ENCODE data around the gene TAPBPL. TPM values are rescaled to one million over a fixed set of nuclear protein-coding genes. Genes with fewer than 3 reads are reported as not detected.

TAPBPL gene
- total RNA-seq (2016; rRNA removed; fragmentation: Illumina TruSeq; extraction: Trizol) (3.2 and 10.0 TPM in 2 replicates), polyA plus RNA-seq (2011; rRNA removed) (14.0 and 14.5 TPM in 2 replicates), polyA minus RNA-seq (2011; rRNA and poly(A)+ RNA removed; ENCODE audit: low replicate concordance) (0.84 and 17.6 TPM in 2 replicates), Bru-seq, nascent RNA (percentile 52 among the genes with signal in this experiment), BruChase-seq, experiment 1, labeled RNA remaining after a 6-hour chase (percentile 48 among the genes with signal in this experiment), BruChase-seq, experiment 2, labeled RNA remaining after a 2-hour chase (percentile 48 among the genes with signal in this experiment)
- total RNA-seq (2016; cell fraction: cytosol; rRNA removed; fragmentation: Illumina TruSeq; extraction: Trizol; ENCODE audit: low read depth), result 1.6 and 1.7 TPM in 2 replicates
- 3.4 and 9.9 TPM in 2 replicates for total RNA-seq (2016; cell fraction: insoluble cytoplasmic fraction; rRNA removed; fragmentation: Illumina TruSeq; extraction: Trizol)
- 1.8 and 2.5 TPM in 2 replicates for total RNA-seq (2016; cell fraction: membrane; rRNA removed; fragmentation: Illumina TruSeq; extraction: Trizol)
- 9.2 and 10.0 TPM in 2 replicates for total RNA-seq (2016; cell fraction: nucleus; rRNA removed; fragmentation: Illumina TruSeq; extraction: Trizol)
- 10.0 and 15.1 TPM in 2 replicates for polyA plus RNA-seq (2011; cell fraction: cytosol; rRNA removed)
- 23.3 and 24.2 TPM in 2 replicates for polyA plus RNA-seq (2011; cell fraction: nucleus; rRNA removed)
- 4.2 and 4.3 TPM in 2 replicates for polyA plus RNA-seq (2012)
- polyA plus RNA-seq (2016; cell fraction: cytosol; fragmentation: Illumina TruSeq; extraction: Trizol; ENCODE audit: low read depth), result 1.7 TPM in 2 replicates
- polyA plus RNA-seq (2016; cell fraction: insoluble cytoplasmic fraction; fragmentation: Illumina TruSeq; extraction: Trizol; ENCODE audit: low read depth), result 3.3 and 4.4 TPM in 2 replicates
- polyA plus RNA-seq (2016; cell fraction: membrane; fragmentation: Illumina TruSeq; extraction: Trizol; ENCODE audit: low read depth), result 2.9 and 3.9 TPM in 2 replicates
- 12.3 and 14.0 TPM in 2 replicates for polyA plus RNA-seq (2016; cell fraction: nucleus; fragmentation: Illumina TruSeq; extraction: Trizol; ENCODE audit: insufficient read depth, low read depth)
- polyA minus RNA-seq (2011; cell fraction: cytosol; rRNA and poly(A)+ RNA removed), result 3.3 and 3.5 TPM in 2 replicates
- 14.5 and 16.5 TPM in 2 replicates for polyA minus RNA-seq (2011; cell fraction: nucleus; rRNA and poly(A)+ RNA removed)
- long read RNA-seq, experiment 1, transcript TAPBPL-201 (7 exons, 1,741 nt), result major isoform, 14 of 17 reads
- long read RNA-seq, experiment 1, partial matches to known transcripts, result 1 of 17 reads
- long read RNA-seq, experiment 1, other reads (novel, unspliced or antisense), result 2 of 17 reads
- long read RNA-seq, experiment 2, transcript TAPBPL-201 (7 exons, 1,741 nt), result major isoform, 14 of 21 reads
- long read RNA-seq, experiment 2, partial matches to known transcripts, result 3 of 21 reads
- long read RNA-seq, experiment 2, other reads (novel, unspliced or antisense), result 3 of 21 reads

- DNase-seq (ENCODE audit: low spot score), result peak; percentile 89
- peak; percentile 94 for ATAC-seq
- ChIA-PET CTCF (ENCODE audit: low intra/inter-chr PET ratio, low total read pairs) (no interaction called here), POLR2A (interaction anchor here (0.8 to 4.0 kb wide), 29 partner anchors 8 to 238 kb away, joined by 3 to 68 read pairs (median 6); partner anchors contain the start of genes GAPDH, LTBR, MRPL51 and SCNN1A)
- peaks cover 34% of the 10 kb centered on the region for H3K4me1 ChIP-seq (ENCODE audit: insufficient read depth, low read length)
- peak; percentile 92 for FAIRE-seq
- no peaks in the 10 kb centered on the region; a peak in 1 of 5 replicates for H3K27me3 ChIP-seq (ENCODE audit: control insufficient read depth in 1 of 2, insufficient read depth in 2 of 2, low read length in 2 of 2)
- TSS peak; percentile 81 for BruUV-seq (replicated peaks)
- peak within 1 kb of the TSS; percentile 39 for H2AFZ ChIP-seq (ENCODE audit: low read length)
- no peaks in the 10 kb centered on the region for H4K20me1 ChIP-seq (ENCODE audit: insufficient read depth, low read length)
- H3K79me2 ChIP-seq (ENCODE audit: insufficient read depth, low read length), result peaks cover 4% of the 10 kb centered on the region
- H3K9ac ChIP-seq (ENCODE audit: insufficient read depth, low read depth, low read length), result peak within 1 kb of the TSS; percentile 88
- H3K36me3 ChIP-seq (replicated peaks in 1 of 2; ENCODE audit: control insufficient read depth in 1 of 2, insufficient read depth in 2 of 2, low read length in 2 of 2), result peaks cover 0 to 5% of the 10 kb centered on the region in 2 experiments; a peak in 3 of 5 replicates
- H3K9me3 ChIP-seq (ENCODE audit: low read length), result no peaks in the 10 kb centered on the region
- peak within 1 kb of the TSS; percentile 95 for H3K4me2 ChIP-seq (ENCODE audit: low read depth, low read length)
- intact Hi-C loops (cut with micrococcal nuclease; ENCODE audit: unreplicated experiment) (no loop called here), in situ Hi-C loops (cut with HindIII; ENCODE audit: extremely low pct_ligation_motif_present, low pct_unique_long_range_greater_than_20kb) (loop anchor here (25.0 kb wide), 1 partner anchor 389 kb away; no protein-coding TSS in a partner anchor)
- H3K27ac ChIP-seq (ENCODE audit: extremely low read length, insufficient read depth, low read length), result peak within 1 kb of the TSS; percentile 90
- 1% methylated on average over 17 of the region's 27 CpGs for WGBS (ENCODE audit: low lambda C conversion rate)
- peak within 1 kb of the TSS; percentile 87 to 94 (median 90) for H3K4me3 ChIP-seq (replicated peaks in 1 of 3; ENCODE audit: insufficient read depth in 1 of 3, low read depth in 2 of 3, low read length in 3 of 3)
- TF ChIP-seq EP300 (IDR thresholded peaks at IDR 0.05; ENCODE audit: low read depth in 2 of 2, low read length in 2 of 2) (no peak), EP300 (CRISPR knock-in tag; IDR thresholded peaks at IDR 0.05; ENCODE audit: borderline replicate concordance) (0 out of 2 replicates have a peak, but pooled peaks have one; percentile 6), RFX5 (IDR thresholded peaks at IDR 0.05; ENCODE audit: low read depth, low read length) (no peak), TRIM24 (CRISPR knock-in tag; IDR thresholded peaks at IDR 0.05) (no peak), HOMEZ (CRISPR knock-in tag; IDR thresholded peaks at IDR 0.05; ENCODE audit: low read depth) (no peak), ZNF317 (CRISPR knock-in tag; IDR thresholded peaks at IDR 0.05) (no peak; the same call in 1 of the 2 replicates), ZNF777 (CRISPR knock-in tag; IDR thresholded peaks at IDR 0.05) (0 out of 2 replicates have a peak, but pooled peaks have one; percentile 26), ARID5B (CRISPR knock-in tag; IDR thresholded peaks at IDR 0.05) (peak; percentile 31), ETV6 (CRISPR knock-in tag; conservative IDR thresholded peaks at IDR 0.05) (no peak; the same call in 1 of the 2 replicates), SAFB2 (CRISPR knock-in tag; IDR thresholded peaks at IDR 0.05; ENCODE audit: borderline replicate concordance, low read depth) (no peak; the same call in 1 of the 2 replicates)
These were observed at the start of gene TAPBPL for GRCh38 chr12:6451348-6452244. Gene TAPBPL, plus strand, starts transcription at chr12:6452042. Its CDS starts 207 bp downstream, at chr12:6452249.

Data from HepG2 (cell line).